Suppressor macrophage (primary cell): ENCODE results near the gene CS.
"Not testable (repeated sequence)": the region's sequence is repeated elsewhere in the genome, so short reads cannot be mapped to it uniquely, and the experiment has no call there.

Experiments used
- DNase-seq, 4 experiments: peaks; one replicate each; pipeline ENCODE4 v3.0.0-alpha.2; 2020 to 2022

Gene CS

DNA sequence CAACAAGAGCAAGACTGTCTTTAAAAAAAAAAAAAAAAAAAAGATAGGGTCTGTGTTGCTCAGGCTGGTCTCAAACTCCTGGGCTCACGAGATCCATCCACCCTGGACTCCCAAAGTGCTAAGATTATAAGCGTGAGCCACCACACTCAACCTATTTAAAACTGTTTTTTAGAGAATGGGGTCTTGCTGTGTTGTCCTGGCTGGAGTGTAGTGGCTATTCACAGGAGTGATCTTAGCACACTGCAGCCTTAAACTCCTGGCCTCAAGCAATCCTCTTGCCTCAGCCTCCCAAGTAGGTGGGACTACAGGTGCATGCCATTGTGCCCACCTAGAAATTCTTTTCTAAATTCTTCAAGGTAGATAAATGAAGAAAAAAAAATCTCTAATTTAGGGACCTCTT lies 25.8 kb downstream of the CS start:
- no peak for DNase-seq

DNA sequence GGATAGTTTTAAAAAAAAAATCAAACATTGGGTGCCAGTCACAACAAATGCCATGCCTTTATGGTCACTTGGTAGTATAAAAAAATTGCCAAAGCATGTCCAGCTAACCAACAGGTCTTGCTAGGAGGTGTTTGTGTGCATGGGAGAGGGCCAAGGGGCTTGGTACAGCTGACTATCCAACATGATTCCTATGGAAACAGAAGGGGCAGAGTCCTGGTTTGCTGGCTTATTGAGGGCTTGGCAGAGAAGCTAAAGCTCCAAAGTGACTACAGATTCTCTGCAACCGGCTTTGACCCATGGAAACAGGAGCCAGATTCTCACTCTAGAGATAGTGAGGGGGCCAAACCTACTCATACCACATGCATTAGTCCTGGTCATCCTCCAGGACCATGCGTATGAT lies 27.7 kb downstream of the CS start:
- not testable (repeated sequence) for DNase-seq

DNA sequence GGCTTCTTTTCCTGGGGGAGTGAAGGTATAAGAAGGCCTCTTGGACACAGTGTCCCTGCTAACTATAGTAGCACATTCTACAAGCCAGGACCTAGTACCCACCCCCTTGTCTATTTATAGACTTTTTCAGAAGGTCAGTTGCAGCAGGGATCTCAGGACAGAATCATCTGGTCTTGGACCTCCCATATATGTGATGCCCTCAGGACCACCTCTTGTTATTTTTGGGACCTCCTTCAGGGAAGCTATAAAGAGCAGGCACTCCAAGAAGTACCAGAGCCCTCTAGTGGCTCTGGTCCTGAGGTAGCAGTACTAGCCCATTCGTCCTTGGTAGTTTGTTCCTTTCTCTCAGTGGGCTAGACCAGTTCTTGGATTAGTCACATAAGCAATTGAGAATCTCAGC lies 29.1 kb downstream of the CS start:
- peak in 3 of 4 experiments; percentile 13 to 31 (median 23) for DNase-seq

DNA sequence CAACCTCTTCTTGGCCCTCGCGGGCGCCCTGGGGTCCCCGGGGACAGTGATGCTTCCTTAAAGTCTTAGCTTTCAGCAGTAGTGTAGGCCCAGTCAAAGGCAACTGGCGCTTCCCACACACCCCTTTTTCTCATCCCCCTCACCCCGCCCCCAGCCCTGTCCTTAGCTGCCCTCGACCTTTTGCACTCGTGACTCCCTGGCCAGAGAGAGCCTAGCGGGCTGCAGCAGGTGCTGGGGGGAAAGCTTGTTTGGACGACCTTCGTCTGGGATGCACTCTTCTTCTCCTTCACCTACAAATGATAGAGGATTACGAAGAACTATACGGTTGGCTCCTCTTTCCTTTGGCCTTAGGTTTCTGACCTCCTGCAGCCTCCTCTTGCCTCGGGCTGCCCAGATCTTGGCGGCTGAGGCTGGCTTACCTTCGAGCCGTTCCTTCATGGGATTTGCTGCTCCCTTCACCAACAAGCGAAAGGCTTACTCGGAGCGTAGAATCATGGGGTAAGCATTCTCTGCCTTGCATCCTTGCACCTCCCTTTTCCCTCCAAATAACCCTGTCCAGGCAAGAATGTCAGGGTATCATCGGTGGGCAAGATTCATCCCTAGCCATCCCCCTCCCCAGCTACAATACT lies 32.6 kb downstream of the CS start:
- peak in 1 of 4 experiments; percentile 47 for DNase-seq

DNA sequence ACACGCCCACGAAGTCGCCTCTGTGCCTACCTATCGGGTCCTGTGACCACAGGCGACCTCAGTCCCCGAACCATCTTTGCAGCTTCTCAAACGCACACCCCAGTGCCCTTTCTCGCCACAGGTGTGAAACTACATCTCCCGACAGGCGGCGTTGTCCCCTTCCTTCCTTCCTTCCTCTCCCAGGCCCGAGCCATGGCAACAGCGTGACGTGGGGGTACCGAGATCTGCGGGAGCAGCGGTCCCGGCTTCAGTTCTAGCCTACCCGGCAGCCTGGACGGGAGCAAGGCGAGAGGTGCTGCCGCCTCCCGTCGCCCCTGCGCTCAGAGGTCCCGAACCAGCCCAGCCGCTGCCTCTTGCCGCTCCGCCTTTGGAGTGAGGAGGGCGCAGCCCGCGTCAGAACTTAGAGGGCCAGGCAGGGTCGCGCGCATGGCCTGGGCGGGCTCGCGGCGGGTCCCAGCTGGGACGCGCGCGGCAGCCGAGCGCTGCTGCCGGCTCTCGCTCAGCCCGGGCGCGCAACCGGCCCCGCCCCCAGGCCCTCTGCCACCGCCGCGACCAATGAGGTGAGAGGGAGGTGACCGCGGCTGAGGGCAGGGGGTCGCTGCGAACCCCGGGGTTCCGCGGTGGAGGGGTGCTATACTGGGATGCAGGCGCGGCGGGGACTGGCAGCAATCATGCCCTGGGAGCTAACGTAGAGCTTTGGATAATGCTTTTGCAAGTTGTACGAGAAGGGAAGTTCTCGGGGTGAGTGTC lies 33.3 kb downstream of the CS start, which contains the start of gene COQ10A:
TSS of gene COQ10A (plus strand) at position 250 of the 750 bp plus-strand sequence. CDS start at position 427, 177 bp downstream.
- peak; percentile 72 to 89 (median 83) for DNase-seq

DNA sequence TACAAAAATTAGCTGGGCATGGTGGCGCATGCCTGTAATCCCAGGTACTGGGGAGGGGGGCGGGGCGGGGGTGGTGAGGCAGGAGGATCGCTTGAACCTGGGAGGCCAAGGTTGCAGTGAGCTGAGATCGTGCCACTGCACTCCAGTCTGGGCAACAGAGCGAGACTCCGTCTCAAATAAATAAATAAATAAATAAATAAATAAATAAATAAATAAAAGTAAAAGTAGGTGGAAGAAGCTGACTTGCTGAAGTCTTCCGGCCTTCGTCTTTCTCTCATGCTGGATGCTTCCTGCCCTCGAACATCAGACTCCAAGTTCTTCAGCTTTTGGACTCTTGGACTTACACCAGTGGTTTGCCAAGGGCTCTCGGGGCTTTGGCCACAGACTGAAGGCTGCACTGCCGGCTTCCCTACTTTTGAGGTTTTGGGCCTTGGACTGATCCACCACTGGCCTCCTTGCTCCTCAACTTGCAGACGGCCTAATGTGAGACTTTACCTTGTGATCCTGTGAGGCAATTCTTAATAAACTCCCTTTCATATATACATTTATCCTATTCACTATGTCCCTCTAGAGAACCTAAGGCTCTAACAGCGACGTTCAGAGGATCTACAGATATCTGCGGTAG lies 34.0 kb downstream of the CS start:
- DNase-seq: peak in 2 of 4 experiments; percentile 5 to 17

DNA sequence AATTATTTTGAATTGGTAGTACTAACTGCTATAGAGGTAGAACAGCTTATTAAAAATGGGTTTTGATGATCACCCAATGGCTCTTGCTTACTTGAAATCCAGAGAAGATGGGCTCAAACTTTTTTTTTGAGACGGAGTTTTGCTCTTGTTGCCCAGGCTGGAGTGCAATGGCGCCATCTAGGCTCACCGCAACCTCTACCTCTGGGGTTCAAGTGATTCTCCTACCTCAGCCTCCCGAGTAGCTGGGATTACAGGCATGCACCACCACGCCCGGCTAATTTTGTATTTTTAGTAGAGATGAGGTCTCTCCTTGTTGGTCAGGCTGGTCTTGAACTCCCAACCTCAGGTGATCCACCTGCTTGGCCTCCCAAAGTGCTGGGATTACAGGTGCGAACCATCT lies 37.2 kb downstream of the CS start:
- DNase-seq: peak in 1 of 4 experiments; percentile 10

DNA sequence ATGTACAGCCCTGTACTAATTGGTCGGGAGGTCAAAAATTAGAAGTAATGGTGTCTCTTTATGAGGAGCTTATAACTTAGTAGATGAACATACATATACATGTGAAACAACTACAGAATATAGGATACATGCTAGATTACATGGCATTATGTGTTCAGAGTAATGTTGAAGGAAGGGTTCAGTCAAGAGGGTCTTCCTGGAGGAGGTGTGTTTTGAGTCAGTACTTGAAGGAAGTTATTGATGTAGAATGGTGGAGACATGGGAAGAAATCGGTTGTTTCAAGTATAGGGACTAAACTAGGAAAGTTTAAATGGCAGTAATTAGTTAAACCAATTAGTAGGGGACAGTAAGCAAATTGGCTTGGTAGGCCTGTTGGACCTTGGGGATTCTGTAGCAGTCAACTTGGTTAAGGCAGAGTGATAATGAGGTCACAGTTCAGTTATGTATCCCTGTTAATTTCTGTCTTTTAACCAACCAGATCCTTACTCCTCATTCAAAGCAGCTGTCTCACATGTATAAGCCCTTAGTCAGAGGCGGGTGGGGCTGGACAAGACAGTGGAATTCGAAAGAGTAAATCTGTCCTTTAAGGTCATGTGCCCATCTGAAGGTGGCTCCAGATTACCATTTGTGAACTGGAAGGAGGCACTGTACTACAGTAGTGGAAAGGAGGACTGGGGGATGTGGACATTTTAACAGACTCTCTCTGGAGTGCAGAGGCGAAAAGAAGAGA lies 38.5 kb downstream of the CS start:
- no peak for DNase-seq

DNA sequence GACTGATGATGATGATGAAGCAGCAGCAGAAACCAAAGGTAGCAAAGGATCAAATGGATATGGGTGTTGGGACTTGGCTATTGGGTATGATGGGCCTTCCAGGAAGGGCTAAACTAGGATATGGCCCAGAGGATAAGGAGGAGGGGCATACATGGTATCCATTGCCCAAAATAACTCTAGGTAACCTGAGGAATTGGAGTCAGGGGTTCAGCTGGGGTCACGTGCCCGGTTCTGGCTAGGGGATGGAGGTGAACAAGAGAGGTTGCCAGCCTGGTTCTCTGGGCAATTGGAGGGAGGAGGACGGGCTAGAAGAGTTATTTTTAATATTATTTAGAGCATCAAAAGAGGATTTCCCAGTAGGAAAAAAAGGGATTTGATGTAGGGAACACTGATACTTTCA lies 39.2 kb downstream of the CS start:
- DNase-seq: no peak

DNA sequence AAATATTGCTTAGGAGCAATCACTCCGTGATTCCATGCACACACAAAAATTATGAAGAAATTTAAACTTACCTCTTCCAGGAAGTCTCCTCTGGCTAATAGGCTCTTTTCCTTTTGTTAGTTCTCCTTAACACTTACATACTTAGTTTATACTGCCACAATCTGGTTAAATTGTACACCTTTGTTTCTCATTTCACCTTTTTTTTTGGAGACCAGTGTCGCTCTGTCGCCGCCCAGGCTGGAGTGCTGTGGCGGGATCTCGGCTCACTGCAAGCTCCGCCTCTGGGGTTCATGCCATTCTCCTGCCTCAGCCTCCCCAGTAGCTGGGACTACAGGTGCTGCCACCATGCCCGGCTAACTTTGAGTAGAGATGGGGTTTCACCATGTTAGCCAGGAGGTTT lies 39.8 kb downstream of the CS start:
- no peak for DNase-seq

DNA sequence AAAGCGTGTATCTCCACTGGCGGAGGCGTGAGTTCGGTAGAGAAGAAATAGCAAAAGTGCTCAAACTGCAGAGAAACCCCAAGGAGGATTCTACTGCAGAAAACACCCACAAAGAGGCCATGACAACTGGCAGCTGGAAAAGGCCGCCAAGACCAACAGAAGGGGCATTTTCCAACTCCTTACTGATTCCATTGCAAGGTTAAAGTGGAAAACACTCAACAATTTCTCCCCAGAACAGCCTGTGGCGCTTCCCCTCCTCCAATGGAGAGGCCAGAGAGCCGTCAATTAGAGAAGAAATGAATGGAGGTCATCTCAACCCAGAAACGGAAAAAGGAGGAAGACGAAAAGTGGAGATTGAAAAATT lies 41.3 kb downstream of the CS start:
- no peak for DNase-seq

DNA sequence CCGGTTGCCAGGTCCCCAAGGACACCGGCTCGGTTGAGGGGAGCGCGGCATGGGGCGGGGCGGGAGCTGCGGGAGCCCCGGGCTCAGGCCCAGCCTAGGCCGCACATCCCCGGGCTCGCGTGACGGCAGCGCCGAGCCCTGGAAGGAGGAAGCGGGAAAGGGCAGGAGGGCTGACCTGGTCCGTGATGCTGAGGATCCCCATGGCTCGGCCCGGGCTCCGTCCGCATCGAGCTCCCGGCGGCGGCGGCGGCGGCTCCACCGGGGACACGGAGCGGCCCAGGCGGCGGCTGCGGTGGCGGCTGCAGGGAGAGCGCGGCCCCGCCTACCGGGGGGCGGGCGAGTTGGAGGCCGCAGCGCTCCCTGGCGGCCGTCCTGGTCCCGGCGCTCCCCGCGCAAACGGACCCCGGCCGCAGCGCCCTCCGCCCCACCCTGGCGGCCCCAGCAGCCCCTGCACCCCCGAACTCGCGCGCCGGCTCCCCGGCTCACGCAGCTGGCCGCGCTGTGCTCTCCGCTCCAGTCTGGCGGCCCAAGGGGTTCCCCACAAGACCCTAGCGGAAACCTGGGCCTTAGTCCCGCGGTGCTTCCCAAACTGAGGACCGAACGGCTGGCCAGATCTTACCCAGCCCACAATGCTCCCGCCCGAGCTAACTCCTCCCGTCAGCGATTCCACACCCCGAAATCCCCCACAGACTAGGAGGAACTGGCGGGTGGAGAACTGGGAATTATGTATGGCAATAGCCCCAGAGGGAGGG lies 41.9 kb downstream of the CS start, which contains the start of gene ANKRD52:
TSS of gene ANKRD52 (minus strand) at position 317 of the 752 bp plus-strand sequence. CDS start at position 202, 115 bp downstream.
- DNase-seq: peak; percentile 83 to 95 (median 90)

DNA sequence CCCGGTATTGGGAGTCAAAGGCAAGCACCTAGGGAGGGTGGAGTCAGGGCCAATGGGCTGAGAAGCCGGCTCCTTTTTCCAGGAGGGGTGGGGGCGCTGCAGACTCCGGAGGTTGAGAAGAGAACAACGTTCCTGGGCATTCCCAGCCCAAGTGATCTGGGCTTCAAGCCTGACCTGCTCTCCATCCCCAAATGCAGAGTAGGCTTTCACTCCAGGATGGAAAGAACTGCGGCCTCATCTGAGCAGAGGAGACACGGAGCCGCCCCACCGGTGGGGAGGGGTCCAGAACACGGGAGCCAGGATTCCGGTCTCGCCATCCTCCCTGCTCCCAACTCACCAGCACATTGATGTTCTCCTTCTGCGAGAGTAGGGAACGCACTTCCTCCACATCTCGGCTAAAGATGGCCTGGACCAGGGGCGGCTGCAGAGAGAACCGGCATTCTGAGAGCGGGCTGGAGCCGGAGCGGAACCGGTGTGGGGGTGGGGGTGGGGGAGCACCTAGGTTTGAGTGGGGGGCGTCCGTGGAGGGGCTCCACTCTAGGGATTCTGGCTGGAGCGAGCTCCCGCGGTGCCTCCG lies 42.6 kb downstream of the CS start:
- peak; percentile 4 to 48 (median 26) for DNase-seq

DNA sequence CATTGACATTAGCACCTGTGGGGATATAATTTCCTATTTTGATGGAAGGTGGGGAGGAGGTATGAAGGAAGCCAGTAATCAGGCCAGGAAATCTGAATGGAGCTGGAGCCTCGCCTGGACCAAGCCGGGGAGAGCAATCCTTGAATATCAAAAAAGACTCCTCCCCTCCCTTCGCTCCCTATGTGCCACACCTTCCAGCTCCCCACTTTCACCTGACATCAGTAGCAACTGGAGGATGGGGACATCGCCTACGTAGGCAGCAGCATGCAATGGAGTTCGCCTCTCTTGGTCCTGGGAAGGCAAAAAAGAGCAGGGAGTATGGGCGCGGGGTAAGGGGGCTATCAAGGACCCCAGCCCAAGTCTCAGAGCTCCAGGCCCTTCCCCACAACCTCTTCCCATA lies 43.1 kb downstream of the CS start:
- DNase-seq: no peak

DNA sequence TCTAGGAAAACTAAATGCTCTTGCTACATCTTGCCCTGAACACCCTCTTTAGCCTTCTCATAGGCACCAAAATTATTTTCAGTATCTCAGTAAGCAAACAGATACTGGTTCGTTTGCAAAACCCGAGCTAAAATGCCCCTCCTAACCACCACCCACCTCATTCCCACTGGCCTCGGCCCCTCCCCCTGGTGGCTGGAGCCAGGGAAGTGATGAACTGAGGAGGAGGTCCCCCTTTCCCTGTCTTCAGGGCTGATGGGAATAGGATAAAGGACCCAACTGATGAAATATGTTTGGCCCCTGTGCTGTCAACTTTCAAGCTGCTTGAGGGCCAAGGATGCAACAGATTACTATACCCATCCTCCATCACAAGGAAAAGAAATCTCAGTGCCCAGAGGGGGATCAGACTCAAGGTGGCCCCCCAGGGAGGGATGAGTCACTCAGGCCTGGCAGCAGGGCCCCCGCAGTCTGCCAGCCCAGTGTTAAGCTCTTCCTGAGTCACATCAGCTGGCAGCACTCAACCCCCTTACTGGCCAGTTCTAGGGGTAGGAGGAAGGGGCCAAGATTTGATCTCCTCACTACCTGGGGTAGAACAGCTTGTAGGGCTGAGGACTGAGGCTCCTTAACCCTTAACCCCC lies 43.7 kb downstream of the CS start:
- no peak for DNase-seq

DNA sequence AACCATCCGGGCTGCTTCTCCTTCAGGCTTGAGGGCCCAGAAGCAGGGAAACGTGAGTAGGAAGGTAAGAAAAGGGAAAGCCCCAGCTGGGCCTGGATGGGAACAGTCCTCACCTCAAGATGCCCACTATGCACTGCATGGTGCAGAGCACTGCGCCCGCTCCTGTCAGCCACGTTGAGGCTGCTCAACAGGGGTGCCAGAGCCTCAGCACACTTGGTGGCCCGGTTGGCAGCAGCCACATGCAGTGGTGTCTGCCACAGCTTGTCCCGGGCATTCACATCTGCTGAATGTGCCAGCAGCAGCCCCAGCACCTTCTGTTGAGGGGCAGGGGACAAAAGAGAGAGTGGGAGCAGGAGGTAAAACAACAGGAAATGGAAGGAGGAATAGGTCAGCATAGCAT lies 44.5 kb downstream of the CS start:
- DNase-seq: no peak

DNA sequence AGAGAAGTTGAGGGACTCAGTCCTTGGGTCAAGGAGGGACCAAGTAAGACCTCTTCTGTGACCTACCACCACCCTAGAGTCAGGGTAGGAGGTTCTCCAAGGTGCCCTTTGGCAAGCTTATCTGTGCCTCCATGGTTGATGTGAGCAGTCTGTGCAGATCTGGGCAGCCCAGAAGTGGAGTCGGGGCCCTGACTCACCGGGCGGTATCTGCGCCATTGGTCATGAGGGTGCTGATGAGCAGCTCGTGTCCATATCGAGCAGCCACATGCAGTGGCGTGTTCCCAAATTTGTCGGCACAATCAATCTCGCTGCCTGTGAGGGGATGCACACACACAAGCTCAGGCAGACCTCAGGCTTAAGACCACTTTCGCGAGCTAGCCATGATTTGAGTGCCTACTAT lies 47.0 kb downstream of the CS start:
- no peak for DNase-seq

DNA sequence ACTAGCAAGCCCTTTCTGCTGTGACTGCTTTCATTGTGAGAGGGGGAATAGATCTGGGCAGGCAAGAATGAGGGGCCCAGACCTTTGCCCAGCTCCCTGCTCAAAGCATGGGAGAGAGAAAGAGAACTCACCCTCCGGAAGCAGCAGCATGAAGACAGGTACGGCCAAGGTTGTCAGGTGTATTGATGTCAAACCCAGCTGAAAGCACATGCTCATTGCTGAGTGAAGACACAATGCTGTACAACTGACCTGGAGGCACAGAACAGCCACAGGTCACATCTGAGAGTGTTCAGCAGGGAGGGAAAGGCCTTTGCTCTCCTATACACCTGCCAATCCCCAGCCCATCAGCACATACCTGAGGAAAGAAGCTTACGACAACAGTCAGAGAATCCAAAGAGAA lies 47.5 kb downstream of the CS start:
- DNase-seq: no peak

DNA sequence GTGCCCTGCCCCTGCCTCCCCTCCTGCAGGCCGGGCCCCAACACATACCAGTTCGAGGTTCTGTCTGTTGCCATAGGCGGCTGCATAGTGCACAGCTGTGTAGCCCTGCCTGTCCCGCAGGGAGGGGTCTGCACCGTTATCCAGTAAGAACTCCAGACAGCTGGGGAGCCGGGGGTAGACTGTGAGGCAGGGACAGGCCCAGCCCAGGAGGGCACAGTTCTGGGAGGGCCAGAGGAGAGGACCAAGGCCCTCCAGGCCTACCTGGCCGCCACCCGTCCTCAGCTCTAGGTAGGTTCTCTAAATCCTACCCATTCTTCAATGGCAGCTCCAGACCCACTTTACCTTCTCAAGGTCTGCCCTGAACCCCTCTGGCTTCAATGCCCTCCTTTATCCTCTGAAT lies 51.4 kb downstream of the CS start:
- no peak for DNase-seq

DNA sequence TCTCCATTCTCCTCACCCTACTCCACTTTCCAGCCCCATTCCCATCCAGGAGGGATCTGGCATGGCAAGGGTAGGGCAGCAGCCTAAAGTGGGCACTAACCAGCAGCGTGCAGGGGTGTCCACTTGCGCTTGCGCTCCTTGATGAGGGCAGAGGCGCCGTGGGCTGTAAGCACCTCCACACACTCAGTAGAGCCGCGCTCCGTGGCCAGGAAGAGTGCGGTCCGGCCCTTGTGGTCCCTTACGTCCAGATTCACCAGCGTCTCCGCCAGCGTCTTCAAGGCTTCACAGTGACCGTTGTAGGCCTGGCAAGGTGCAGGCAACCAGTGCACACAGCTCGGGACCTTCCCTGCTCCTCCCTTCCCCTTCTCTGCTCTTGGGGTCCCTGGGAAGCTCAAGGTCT lies 52.2 kb downstream of the CS start:
- DNase-seq: no peak

DNA sequence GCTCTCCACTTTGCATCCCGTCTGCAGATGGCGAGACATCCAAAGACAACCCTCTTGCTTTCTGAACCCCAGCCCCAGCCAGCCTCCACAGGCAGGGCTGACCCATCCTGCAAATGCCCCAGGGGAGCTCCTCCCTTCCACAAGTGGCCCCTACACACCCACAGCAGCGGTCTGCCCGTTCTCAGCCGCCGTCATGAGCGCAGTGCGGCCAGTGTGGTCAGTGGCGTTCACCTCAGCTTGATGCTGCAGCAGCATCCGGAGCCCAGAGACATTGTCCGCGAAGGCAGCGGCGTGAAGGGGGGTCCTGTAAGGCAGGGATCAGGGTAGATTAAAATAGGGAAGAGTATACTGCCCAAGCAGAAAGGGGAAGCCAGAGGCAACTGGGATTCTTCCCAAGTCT lies 55.6 kb downstream of the CS start:
- DNase-seq: no peak
